ENCODE results near the gene LRMDA. TPM values are rescaled to one million over a fixed set of nuclear protein-coding genes. Genes with fewer than 3 reads are reported as not detected.

The LRMDA gene
- total and polyA plus RNA-seq, 2 donors (not counting 3 experiments of a cell fraction or from before 2014, with no cell fraction given) = 9.7 to 18.0 TPM

DNA sequence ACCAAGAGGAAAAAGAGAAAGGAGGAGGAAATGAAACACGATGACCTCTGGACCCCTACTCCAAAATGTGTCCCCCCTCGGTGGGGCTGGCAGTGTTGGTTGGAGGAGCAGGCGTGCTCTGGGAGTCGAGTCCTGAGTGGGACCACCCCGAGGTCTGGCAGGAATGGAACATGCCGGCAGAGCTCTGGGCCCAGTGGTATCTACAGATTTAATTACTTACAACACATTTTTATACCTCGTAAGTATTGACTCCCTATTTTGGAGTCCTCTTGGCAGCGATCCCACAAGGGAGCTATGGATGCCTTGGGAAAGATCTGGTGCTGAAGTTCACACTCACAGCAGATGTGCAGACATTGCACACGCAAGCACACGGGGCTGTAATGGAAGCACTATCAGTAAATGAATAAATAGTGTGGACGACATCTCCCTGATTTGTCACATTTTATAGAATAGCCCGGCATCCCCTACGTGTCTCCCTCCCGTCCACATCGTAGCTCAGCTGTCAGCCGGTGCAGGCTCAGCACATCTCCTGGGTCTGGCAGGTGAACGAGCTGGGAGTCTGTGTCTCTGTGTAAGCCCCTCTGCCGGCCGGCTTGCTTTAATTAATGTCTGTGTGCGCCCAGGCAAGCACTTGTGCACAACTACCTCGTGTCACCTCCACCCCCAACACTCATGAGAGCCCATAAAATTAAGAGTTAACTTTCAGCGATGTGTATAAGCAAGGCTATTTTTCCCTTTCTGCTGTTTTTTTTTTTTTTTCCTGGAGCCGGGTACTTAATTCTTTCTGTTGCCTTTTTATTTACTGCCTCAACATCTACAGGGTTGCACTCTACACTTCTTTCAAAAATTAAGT lies 603.2 kb downstream of the LRMDA start:
- DNase-seq (ENCODE audit: low read depth, low spot score) (no peak), FAIRE-seq (no peak)
- no peaks in the 10 kb centered on the region for H3K9me3 ChIP-seq (replicated peaks; ENCODE audit: control insufficient read depth, insufficient read depth, low read length)
- no peaks in the 10 kb centered on the region for H4K20me1 ChIP-seq (replicated peaks; ENCODE audit: control insufficient read depth, extremely low read depth, insufficient read depth, low read length)
- no peak overlapping the region for H3K27ac ChIP-seq (ENCODE audit: insufficient read depth, low read depth, low read length)
- H2AFZ ChIP-seq (ENCODE audit: low read depth, low read length) = no peak overlapping the region
- no TSS peak for BruUV-seq (replicated peaks)
- intact Hi-C loops (cut with micrococcal nuclease) = no loop called here
- H3K79me2 ChIP-seq (ENCODE audit: control insufficient read depth, insufficient read depth, low read length) = no peaks in the 10 kb centered on the region
- CTCF ChIA-PET = interaction anchor here (1.4 to 4.0 kb wide), 2 partner anchors 512 to 634 kb away, joined by 8 to 70 read pairs; partner anchors contain the start of gene ZNF503
- H3K9ac ChIP-seq (replicated peaks; ENCODE audit: extremely low read depth, insufficient read depth, low read length) = no peak overlapping the region
- H3K4me3 ChIP-seq (replicated peaks in 1 of 3; ENCODE audit: insufficient read depth in 1 of 3, low read depth in 1 of 3, low read length in 3 of 3) = no peak overlapping the region
- no peaks in the 10 kb centered on the region for H3K9me1 ChIP-seq (replicated peaks; ENCODE audit: control insufficient read depth, extremely low read depth, insufficient read depth, low read length)
- no peak overlapping the region for H3K4me2 ChIP-seq (ENCODE audit: insufficient read depth, low read length)
- no peaks in the 10 kb centered on the region for H3K36me3 ChIP-seq (ENCODE audit: control insufficient read depth in 2 of 2, extremely low read depth in 1 of 2, insufficient read depth in 2 of 2, low read length in 2 of 2)
- peaks cover 12% of the 10 kb centered on the region for H3K4me1 ChIP-seq (ENCODE audit: control insufficient read depth, extremely low read depth, insufficient read depth, low read length)
- no peak for TF ChIP-seq GATA2 (IDR thresholded peaks at IDR 0.05; ENCODE audit: insufficient read depth, insufficient read length, low read depth, low read length)
- TF ChIP-seq, protein P1, sequence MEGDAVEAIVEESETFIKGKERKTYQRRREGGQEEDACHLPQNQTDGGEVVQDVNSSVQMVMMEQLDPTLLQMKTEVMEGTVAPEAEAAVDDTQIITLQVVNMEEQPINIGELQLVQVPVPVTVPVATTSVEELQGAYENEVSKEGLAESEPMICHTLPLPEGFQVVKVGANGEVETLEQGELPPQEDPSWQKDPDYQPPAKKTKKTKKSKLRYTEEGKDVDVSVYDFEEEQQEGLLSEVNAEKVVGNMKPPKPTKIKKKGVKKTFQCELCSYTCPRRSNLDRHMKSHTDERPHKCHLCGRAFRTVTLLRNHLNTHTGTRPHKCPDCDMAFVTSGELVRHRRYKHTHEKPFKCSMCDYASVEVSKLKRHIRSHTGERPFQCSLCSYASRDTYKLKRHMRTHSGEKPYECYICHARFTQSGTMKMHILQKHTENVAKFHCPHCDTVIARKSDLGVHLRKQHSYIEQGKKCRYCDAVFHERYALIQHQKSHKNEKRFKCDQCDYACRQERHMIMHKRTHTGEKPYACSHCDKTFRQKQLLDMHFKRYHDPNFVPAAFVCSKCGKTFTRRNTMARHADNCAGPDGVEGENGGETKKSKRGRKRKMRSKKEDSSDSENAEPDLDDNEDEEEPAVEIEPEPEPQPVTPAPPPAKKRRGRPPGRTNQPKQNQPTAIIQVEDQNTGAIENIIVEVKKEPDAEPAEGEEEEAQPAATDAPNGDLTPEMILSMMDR (IDR thresholded peaks at IDR 0.05; ENCODE audit: extremely low read depth in 1 of 2, insufficient read depth in 1 of 2, low read depth in 1 of 2, low read length in 2 of 2) = no peak
- TF ChIP-seq POLR2A (IDR thresholded peaks at IDR 0.05; ENCODE audit: low read depth, low read length) = no peak
- no peak for TF ChIP-seq EZH2 (IDR thresholded peaks at IDR 0.05; ENCODE audit: borderline replicate concordance, low read depth, low read length, severe bottlenecking)
- TF ChIP-seq MYC (IDR thresholded peaks at IDR 0.05; ENCODE audit: low read depth, low read length) = no peak
- TF ChIP-seq, protein P2, sequence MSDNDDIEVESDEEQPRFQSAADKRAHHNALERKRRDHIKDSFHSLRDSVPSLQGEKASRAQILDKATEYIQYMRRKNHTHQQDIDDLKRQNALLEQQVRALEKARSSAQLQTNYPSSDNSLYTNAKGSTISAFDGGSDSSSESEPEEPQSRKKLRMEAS (IDR thresholded peaks at IDR 0.05; ENCODE audit: insufficient read depth, insufficient read length) = no peak
- no peak for TF ChIP-seq POLR2AphosphoS5 (IDR thresholded peaks at IDR 0.05; ENCODE audit: insufficient read depth, low read depth, low read length)
- TF ChIP-seq JUN (IDR thresholded peaks at IDR 0.05; ENCODE audit: borderline replicate concordance, insufficient read depth, insufficient read length, low read depth) = no peak
- no peak for TF ChIP-seq FOS (IDR thresholded peaks at IDR 0.05; ENCODE audit: borderline replicate concordance, insufficient read depth, low read length)
- dilution Hi-C loops (cut with MboI; ENCODE audit: extremely low pct_ligation_motif_present, low sequenced_read_pairs) = no loop called here
- POLR2A ChIA-PET = no interaction called here
- H3K27me3 ChIP-seq (ENCODE audit: control insufficient read depth in 2 of 2, insufficient read depth in 2 of 2, low read length in 2 of 2) = no peaks in the 10 kb centered on the region
